Calu3 (cell line): ENCODE results near the gene DNAJA4. TPM values are rescaled to one million over a fixed set of nuclear protein-coding genes. Genes with fewer than 3 reads are reported as not detected.

Experiments used
- BruUV-seq: library from RNA; stranded (reverse); fragments of 400-500 nt; replicated peaks from 2 replicates; lab custom pipeline; 2021; lab: Mats Ljungman, UMichigan
- CTCF ChIA-PET: fragments of 300-600 bp; sonication (Branson Sonifier 250); formaldehyde crosslinking; loops from one replicate; lab custom pipeline; 2022; ENCODE audit warnings: antibody characterized with exemption; lab: Charles Lee
- DNase-seq: peaks from one replicate; pipeline ENCODE4 v3.0.0; 2022
- H3K27ac Mint-ChIP-seq: one replicate; pipeline ENCODE4 v1.8.0; 2022; ENCODE audit warnings: mixed read lengths; ENCODE audit not compliant: unreplicated experiment
- H3K27me3 Mint-ChIP-seq: one replicate; pipeline ENCODE4 v1.8.0; 2022; ENCODE audit warnings: mixed read lengths; ENCODE audit not compliant: unreplicated experiment
- H3K36me3 Mint-ChIP-seq: one replicate; pipeline ENCODE4 v1.8.0; 2022; ENCODE audit warnings: mild to moderate bottlenecking, moderate library complexity, mixed read lengths; ENCODE audit not compliant: insufficient read depth, unreplicated experiment
- H3K4me1 Mint-ChIP-seq: one replicate; pipeline ENCODE4 v1.8.0; 2022; ENCODE audit warnings: mild to moderate bottlenecking, low read depth, mixed read lengths; ENCODE audit not compliant: unreplicated experiment
- H3K4me3 Mint-ChIP-seq: one replicate; pipeline ENCODE4 v1.8.0; 2022; ENCODE audit warnings: mild to moderate bottlenecking, low read depth, moderate library complexity, mixed read lengths; ENCODE audit not compliant: unreplicated experiment
- H3K9me3 Mint-ChIP-seq: one replicate; pipeline ENCODE4 v1.8.0; 2022; ENCODE audit warnings: low read depth, mixed read lengths; ENCODE audit not compliant: unreplicated experiment
- CTCF ChIP-seq: fragments of 200-600 bp; IDR thresholded peaks from one replicate; pipeline ENCODE4 v1.8.0; 2022; ENCODE audit warnings: antibody characterized with exemption; ENCODE audit not compliant: unreplicated experiment
- intact Hi-C: fragments of 100-400 bp; cut with micrococcal nuclease; formaldehyde crosslinking; loops from one replicate; pipeline ENCODE4 v1.10.0; 2022; ENCODE audit not compliant: unreplicated experiment
- total RNA-seq: library from RNA; stranded (reverse); gene quantifications from 2 replicates; pipeline ENCODE4 v1.2.3, GENCODE V29; 2022

The DNAJA4 gene
- total RNA-seq, 1 experiment from 2014 or later = 53.6 TPM

- Mint-ChIP-seq H3K27ac (no peak overlapping the region), H3K4me3 (no peak overlapping the region), H3K27me3 (peaks cover 27% of the 10 kb centered on the region), H3K9me3 (no peaks in the 10 kb centered on the region), H3K36me3 (peaks cover 5% of the 10 kb centered on the region), H3K4me1 (peaks cover 7% of the 10 kb centered on the region)
- DNase-seq = no peak
- TF ChIP-seq CTCF = no peak
- intact Hi-C loops = no loop called here
- no TSS peak for BruUV-seq
- CTCF ChIA-PET = no interaction called here
Observed at GRCh38 chr15:78322243-78322642, 57.9 kb downstream of the DNAJA4 start.

GRCh38 chr15:78322724-78323521 lies 58.6 kb downstream of the DNAJA4 start:
- no peak overlapping the region for H3K27ac Mint-ChIP-seq
- CTCF ChIA-PET = interaction anchor here (0.6 kb wide), 1 partner anchor 24 kb away, joined by 3 read pairs; no protein-coding TSS in a partner anchor
- no peaks in the 10 kb centered on the region for H3K36me3 Mint-ChIP-seq
- no peak overlapping the region for H3K4me3 Mint-ChIP-seq
- H3K9me3 Mint-ChIP-seq = no peaks in the 10 kb centered on the region
- H3K4me1 Mint-ChIP-seq = peaks cover under 1% of the 10 kb centered on the region
- no peak for DNase-seq
- H3K27me3 Mint-ChIP-seq = peaks cover 20% of the 10 kb centered on the region
- no peak for TF ChIP-seq CTCF
- intact Hi-C loops = no loop called here
- BruUV-seq = no TSS peak

- CTCF ChIA-PET = interaction anchor here (0.6 to 1.0 kb wide), 2 partner anchors 16 to 23 kb away, joined by 3 read pairs; no protein-coding TSS in a partner anchor
- no TSS peak for BruUV-seq
- Mint-ChIP-seq H3K4me1 (no peaks in the 10 kb centered on the region), H3K4me3 (no peak overlapping the region), H3K36me3 (no peaks in the 10 kb centered on the region), H3K27ac (no peak overlapping the region), H3K9me3 (no peaks in the 10 kb centered on the region), H3K27me3 (peaks cover 19% of the 10 kb centered on the region)
- no peak for TF ChIP-seq CTCF
- no peak for DNase-seq
- intact Hi-C loops = no loop called here
Observed at GRCh38 chr15:78323693-78324092, 59.3 kb downstream of the DNAJA4 start.

- CTCF ChIA-PET = interaction anchor here (1.0 kb wide), 1 partner anchor 16 kb away, joined by 3 read pairs; no protein-coding TSS in a partner anchor
- H3K27ac Mint-ChIP-seq = no peak overlapping the region
- H3K4me3 Mint-ChIP-seq = no peak overlapping the region
- BruUV-seq = no TSS peak
- no peak for DNase-seq
- peaks cover 19% of the 10 kb centered on the region for H3K27me3 Mint-ChIP-seq
- no peaks in the 10 kb centered on the region for H3K9me3 Mint-ChIP-seq
- H3K36me3 Mint-ChIP-seq = no peaks in the 10 kb centered on the region
- H3K4me1 Mint-ChIP-seq = no peaks in the 10 kb centered on the region
- intact Hi-C loops = no loop called here
- TF ChIP-seq CTCF = no peak
Observed at GRCh38 chr15:78324144-78324543, 59.8 kb downstream of the DNAJA4 start.
